Spinal cord (tissue), 4 donors: ENCODE data around the gene BAIAP2L2. TPM values are rescaled to one million over a fixed set of nuclear protein-coding genes. Genes with fewer than 3 reads are reported as not detected.

Source experiments
- polyA plus RNA-seq, 2 donors: library from polyadenylated mRNA; unstranded; fragments of 120-200 nt; gene quantifications; one replicate each; pipeline ENCODE4 v1.2.1, GENCODE V29; 2013; ENCODE audit not compliant: insufficient read length in 2 of 2
- total RNA-seq, 2 donors: library from RNA; depleted of rRNA in 1 of 2; stranded (reverse); fragments of 120-200 nt in 1 of 2; fragments of >200 nt in 1 of 2; gene quantifications; one replicate each; pipeline versions ENCODE4 v1.2.3 to v1.2.4, GENCODE V29; 2013 to 2014

Gene BAIAP2L2
- total and polyA plus RNA-seq, 4 donors, result 0.10 to 11.3 (median 4.6) TPM

Other genes starting within 250 kb of the BAIAP2L2 start
- 10 to 100 TPM; 16.1 to 22.9 TPM for gene MICALL1, start 204.4 kb downstream of the BAIAP2L2 start, total RNA-seq
- 10 to 100 TPM; 44.0 to 50.1 TPM for gene MICALL1, start 204.4 kb downstream of the BAIAP2L2 start, polyA plus RNA-seq
- gene C22orf23, start 157.1 kb downstream of the BAIAP2L2 start, total RNA-seq, result 1 to 10 TPM in 1 of 2 donors, under 1 TPM in 1; 0.69 to 1.7 TPM
- gene C22orf23, start 157.1 kb downstream of the BAIAP2L2 start, polyA plus RNA-seq, result 10 to 100 TPM; 15.1 to 18.8 TPM
- 100 to 1,000 TPM in 1 of 2 donors, 10 to 100 TPM in 1; 24.3 to 102 TPM for gene POLR2F, start 157.0 kb downstream of the BAIAP2L2 start, total RNA-seq
- 100 to 1,000 TPM; 120 to 125 TPM for gene POLR2F, start 157.0 kb downstream of the BAIAP2L2 start, polyA plus RNA-seq
- gene SOX10, start 126.1 kb downstream of the BAIAP2L2 start, total RNA-seq, result 10 to 100 TPM; 28.8 to 41.4 TPM
- gene SOX10, start 126.1 kb downstream of the BAIAP2L2 start, polyA plus RNA-seq, result 100 to 1,000 TPM; 264 to 304 TPM
- gene PICK1, start 53.3 kb downstream of the BAIAP2L2 start, total RNA-seq, result 10 to 100 TPM; 21.7 to 37.0 TPM
- gene PICK1, start 53.3 kb downstream of the BAIAP2L2 start, polyA plus RNA-seq, result 10 to 100 TPM; 32.8 to 48.6 TPM
- gene SLC16A8, start 26.5 kb downstream of the BAIAP2L2 start, total RNA-seq, result 1 to 10 TPM; 2.0 to 6.8 TPM
- 1 to 10 TPM; 4.6 to 7.9 TPM for gene SLC16A8, start 26.5 kb downstream of the BAIAP2L2 start, polyA plus RNA-seq
- 10 to 100 TPM; 22.9 to 32.6 TPM for gene PLA2G6, start 71.1 kb upstream of the BAIAP2L2 start, total RNA-seq
- 10 to 100 TPM; 26.6 to 32.8 TPM for gene PLA2G6, start 71.1 kb upstream of the BAIAP2L2 start, polyA plus RNA-seq
- 1 to 10 TPM; 6.6 to 7.1 TPM for gene MAFF, start 91.3 kb upstream of the BAIAP2L2 start, total RNA-seq
- gene MAFF, start 91.3 kb upstream of the BAIAP2L2 start, polyA plus RNA-seq, result 1 to 10 TPM; 4.7 to 5.9 TPM
- 10 to 100 TPM; 15.6 to 17.6 TPM for gene TMEM184B, start 162.3 kb upstream of the BAIAP2L2 start, total RNA-seq
- gene TMEM184B, start 162.3 kb upstream of the BAIAP2L2 start, polyA plus RNA-seq, result 10 to 100 TPM; 65.4 to 85.6 TPM
- 100 to 1,000 TPM in 1 of 2 donors, 10 to 100 TPM in 1; 69.1 to 113 TPM for gene CSNK1E, start 206.7 kb upstream of the BAIAP2L2 start, total RNA-seq
- 100 to 1,000 TPM; 227 to 254 TPM for gene CSNK1E, start 206.7 kb upstream of the BAIAP2L2 start, polyA plus RNA-seq